OCI-LY3 (cell line): ENCODE results near the gene SHANK2.

Experiments used
- CTCF ChIP-seq: fragments of 200-600, 300-600 bp; sonication (generic); IDR thresholded peaks from 2 replicates; pipeline ENCODE4 v1.5.1; 2014; ENCODE audit warnings: antibody characterized with exemption, low read length, low read depth
- EZH2phosphoT487 ChIP-seq: fragments of 200-600 bp; shearing (Covaris generic); IDR thresholded peaks from 2 replicates; pipeline ENCODE4 v1.6.1; 2018; ENCODE audit warnings: antibody characterized with exemption, mixed run types, low read depth

DNA sequence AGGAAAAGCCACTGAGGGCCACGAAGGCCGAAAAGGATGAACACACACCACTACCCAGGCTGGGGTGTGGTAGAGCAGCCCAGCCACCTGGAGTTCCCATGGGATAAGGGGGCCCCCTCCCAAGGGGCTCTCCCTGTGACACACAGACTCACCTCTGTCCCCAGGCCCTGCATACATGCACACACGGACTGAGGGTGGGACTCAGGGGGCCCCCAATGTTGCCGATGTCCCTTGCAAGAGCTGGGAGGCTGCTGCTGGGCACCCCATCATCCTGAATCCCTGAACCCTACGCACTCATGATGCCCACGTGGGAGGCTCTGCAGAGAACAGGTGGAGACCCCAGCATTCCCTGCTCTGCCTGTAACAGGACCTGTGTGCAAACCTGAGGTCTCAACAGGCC is 14.5 kb downstream of the SHANK2 start:
- TF ChIP-seq CTCF, result no peak
- no peak for TF ChIP-seq EZH2phosphoT487
